IMR-90 (cell line): ENCODE measurements around the gene TRIM5. TPM values are rescaled to one million over a fixed set of nuclear protein-coding genes. Genes with fewer than 3 reads are reported as not detected.
A peak's percentile ranks its signal among the peaks of the same experiment; 100 is the strongest.

Experiments used
- ATAC-seq: fragments of 200-7000 bp; cut with Tn5 transposase; 2 replicates; pipeline ENCODE4 v1.9.1; 2020; ENCODE audit warnings: low read depth, mild to moderate bottlenecking, moderate library complexity
- BruUV-seq: library from RNA; stranded (reverse); fragments of 400-500 nt; replicated peaks from 2 replicates; lab custom pipeline; 2021; lab: Mats Ljungman, UMichigan
- CTCF ChIA-PET: fragments of 300-600 bp; formaldehyde crosslinking; extraction: SDS; loops from one replicate; lab custom pipeline; 2021; ENCODE audit warnings: antibody characterized with exemption; lab: Yijun Ruan, JAX
- POLR2A ChIA-PET: fragments of 300-600 bp; sonication (Branson Sonifier 250); formaldehyde crosslinking; loops from one replicate; lab custom pipeline; 2022; ENCODE audit warnings: antibody characterized with exemption; ENCODE audit not compliant: unreplicated experiment; lab: Charles Lee
- DNase-seq: peaks from one replicate; pipeline ENCODE4 v3.0.0; 2013
- H2AFZ ChIP-seq: replicated peaks from 2 replicates; pipeline ENCODE3; 2013; ENCODE audit warnings: low read length, mild to moderate bottlenecking; ENCODE audit not compliant: poor library complexity
- H2AK5ac ChIP-seq: 2 replicates; pipeline ENCODE4 v1.6.1; 2013; ENCODE audit warnings: low read depth, low read length, inconsistent platforms
- H2AK9ac ChIP-seq: replicated peaks from 2 replicates; pipeline ENCODE3; 2013; ENCODE audit warnings: mild to moderate bottlenecking, low read depth, low read length, moderate library complexity; ENCODE audit not compliant: poor library complexity
- H2BK120ac ChIP-seq: 2 replicates; pipeline ENCODE4 v1.6.1; 2013; ENCODE audit warnings: low read depth, low read length, inconsistent platforms
- H2BK15ac ChIP-seq: 3 replicates; pipeline ENCODE4 v1.6.1; 2013; ENCODE audit warnings: low read depth, low read length, inconsistent platforms
- H2BK20ac ChIP-seq: 2 replicates; pipeline ENCODE4 v1.6.1; 2013; ENCODE audit warnings: low read depth, mild to moderate bottlenecking, inconsistent platforms, low read length, moderate library complexity
- H2BK5ac ChIP-seq: 2 replicates; pipeline ENCODE4 v1.6.1; 2013; ENCODE audit warnings: mild to moderate bottlenecking, low read depth, low read length, inconsistent platforms; ENCODE audit not compliant: poor library complexity, severe bottlenecking
- H3K14ac ChIP-seq: replicated peaks from 2 replicates; pipeline ENCODE4 v1.6.1; 2013; ENCODE audit warnings: low read depth, low read length, inconsistent platforms
- H3K18ac ChIP-seq: 2 replicates; pipeline ENCODE4 v1.6.1; 2013; ENCODE audit warnings: low read depth, low read length, control low read depth
- H3K23ac ChIP-seq: 2 replicates; pipeline ENCODE4 v1.6.1; 2013; ENCODE audit warnings: low read depth, low read length, inconsistent platforms
- H3K27ac ChIP-seq: 2 replicates; pipeline ENCODE4 v1.5.1; 2013; ENCODE audit warnings: mild to moderate bottlenecking, control low read depth, low read length; ENCODE audit not compliant: insufficient read depth
- H3K27me3 ChIP-seq: 2 replicates; pipeline ENCODE4 v1.6.1; 2013; ENCODE audit warnings: low read length; ENCODE audit not compliant: control insufficient read depth, insufficient read depth
- H3K36me3 ChIP-seq: 2 replicates; pipeline ENCODE4 v1.6.1; 2013; ENCODE audit warnings: low read length, mixed read lengths; ENCODE audit not compliant: control insufficient read depth, insufficient read depth
- H3K4ac ChIP-seq: 2 replicates; pipeline ENCODE4 v1.6.1; 2013; ENCODE audit warnings: low read depth, low read length, inconsistent platforms
- H3K4me1 ChIP-seq: 2 replicates; pipeline ENCODE4 v1.6.1; 2013; ENCODE audit warnings: low read length, mixed read lengths; ENCODE audit not compliant: control insufficient read depth, insufficient read depth
- H3K4me2 ChIP-seq: 2 replicates; pipeline ENCODE4 v1.6.1; 2013; ENCODE audit warnings: low read depth, mild to moderate bottlenecking, control low read depth, low read length, moderate library complexity
- H3K4me3 ChIP-seq: 2 replicates; pipeline ENCODE4 v1.5.1; 2013; ENCODE audit warnings: low read depth, mild to moderate bottlenecking, control low read depth, low read length, moderate library complexity; ENCODE audit not compliant: insufficient read depth
- H3K56ac ChIP-seq: 2 replicates; pipeline ENCODE4 v1.6.1; 2013; ENCODE audit warnings: low read length, inconsistent platforms; ENCODE audit not compliant: insufficient read depth; ENCODE audit errors: extremely low read depth
- H3K79me1 ChIP-seq, 2 experiments: 2 replicates each; pipeline ENCODE4 v1.6.1; 2013; ENCODE audit warnings: low read length in 2 of 2, inconsistent platforms in 1 of 2, low read depth in 1 of 2
- H3K9ac ChIP-seq: 2 replicates; pipeline ENCODE4 v1.6.1; 2013; ENCODE audit warnings: low read depth, low read length, control low read depth
- H3K9me1 ChIP-seq: 2 replicates; pipeline ENCODE4 v1.6.1; 2013; ENCODE audit warnings: low read length, inconsistent platforms; ENCODE audit not compliant: insufficient read depth
- H3K9me3 ChIP-seq: 2 replicates; pipeline ENCODE4 v1.6.1; 2013; ENCODE audit warnings: low read length; ENCODE audit not compliant: control insufficient read depth, insufficient read depth
- H4K20me1 ChIP-seq: 2 replicates; pipeline ENCODE4 v1.6.1; 2013; ENCODE audit warnings: low read length, inconsistent platforms; ENCODE audit not compliant: insufficient read depth
- H4K5ac ChIP-seq: 2 replicates; pipeline ENCODE4 v1.6.1; 2013; ENCODE audit warnings: mild to moderate bottlenecking, low read depth, low read length, control low read depth
- H4K8ac ChIP-seq, 2 experiments: 2 replicates each; pipeline ENCODE4 v1.6.1; 2013; ENCODE audit warnings: low read depth in 2 of 2, low read length in 2 of 2, control low read depth in 1 of 2, inconsistent platforms in 1 of 2
- H4K91ac ChIP-seq: 2 replicates; pipeline ENCODE4 v1.6.1; 2013; ENCODE audit warnings: low read depth, low read length, inconsistent platforms; ENCODE audit not compliant: insufficient read depth
- BHLHE40 ChIP-seq: fragments of 150-350 bp; IDR thresholded peaks from 2 replicates; pipeline ENCODE4 v1.6.1; 2016; ENCODE audit warnings: mild to moderate bottlenecking, low read depth, low read length
- CEBPB ChIP-seq: IDR thresholded peaks from 2 replicates; pipeline ENCODE4 v1.6.1; 2012; ENCODE audit warnings: low read depth, low read length, improper control_type of control experiment
- CHD1 ChIP-seq: IDR thresholded peaks from 2 replicates; pipeline ENCODE4 v1.6.1; 2012; ENCODE audit warnings: low read depth, low read length, improper control_type of control experiment
- FOS ChIP-seq: fragments of 150-350 bp; IDR thresholded peaks from 2 replicates; pipeline ENCODE4 v1.6.1; 2016; ENCODE audit warnings: low read depth, low read length
- MAFK ChIP-seq: IDR thresholded peaks from 2 replicates; pipeline ENCODE4 v1.6.1; 2012; ENCODE audit warnings: low read depth, low read length, improper control_type of control experiment
- MAZ ChIP-seq: IDR thresholded peaks from 2 replicates; pipeline ENCODE4 v1.6.1; 2012; ENCODE audit warnings: low read depth, mild to moderate bottlenecking, low read length, improper control_type of control experiment, moderate library complexity, borderline replicate concordance
- MXI1 ChIP-seq: IDR thresholded peaks from 2 replicates; pipeline ENCODE4 v1.6.1; 2012; ENCODE audit warnings: low read depth, mild to moderate bottlenecking, low read length, moderate library complexity, borderline replicate concordance
- NFE2L2 ChIP-seq: fragments of 150-350 bp; IDR thresholded peaks from 2 replicates; pipeline ENCODE4 v1.6.1; 2016; ENCODE audit warnings: low read depth, mild to moderate bottlenecking, low read length
- POLR2A ChIP-seq: IDR thresholded peaks from 2 replicates; pipeline ENCODE4 v1.6.1; 2012; ENCODE audit warnings: mild to moderate bottlenecking, low read depth, low read length
- RCOR1 ChIP-seq: IDR thresholded peaks from 2 replicates; pipeline ENCODE4 v1.6.1; 2012; ENCODE audit warnings: mild to moderate bottlenecking, low read length, improper control_type of control experiment; ENCODE audit not compliant: insufficient replicate concordance
- RFX5 ChIP-seq: IDR thresholded peaks from 2 replicates; pipeline ENCODE4 v1.8.0; 2012; ENCODE audit warnings: low read depth, mild to moderate bottlenecking, low read length, moderate library complexity
- WGBS, 2 experiments: methylation state at CpG; one replicate each; pipeline versions ENCODE4 v1.1.5 to v1.1.7; 2013; ENCODE audit warnings: missing lambda C conversion rate in 2 of 2; ENCODE audit not compliant: insufficient read length in 1 of 2; ENCODE audit errors: extremely low coverage in 2 of 2; 5-methylcytosine and 5-hydroxymethylcytosine counted together
- dilution Hi-C: fragments of 300-500 bp; cut with HindIII; formaldehyde crosslinking; loops from one replicate; pipeline ENCODE4 v1.14.3; 2018; ENCODE audit warnings: low sequenced_read_pairs; ENCODE audit not compliant: unreplicated experiment
- in situ Hi-C: fragments of 300-500 bp; cut with MboI; formaldehyde crosslinking; loops from 3 replicates; pipeline ENCODE4 v1.14.3; 2019; ENCODE audit warnings: low sequenced_read_pairs, inconsistent platforms, mixed read lengths
- intact Hi-C: fragments of 100-400 bp; cut with micrococcal nuclease; formaldehyde crosslinking; loops from 2 replicates; pipeline ENCODE4 v1.10.0; 2022
- polyA plus RNA-seq, 3 experiments: library from polyadenylated mRNA; depleted of rRNA; stranded (reverse); fragments of >200 nt; gene quantifications; 2 replicates each; pipeline ENCODE4 v1.2.3, GENCODE V29; 2012; ENCODE audit warnings: low replicate concordance in 1 of 3
- total RNA-seq: library from RNA; depleted of rRNA; stranded (reverse); fragments of >200 nt; gene quantifications from 2 replicates; pipeline ENCODE4 v1.2.3, GENCODE V29; 2012
- TF ChIP-seq, protein P1 (sequence below): conservative IDR thresholded peaks from 2 replicates; pipeline ENCODE4 v1.5.1; 2012; ENCODE audit warnings: mild to moderate bottlenecking, low read depth, low read length, improper control_type of control experiment
- TF ChIP-seq, protein P2 (sequence below): fragments of 150-350 bp; IDR thresholded peaks from 2 replicates; pipeline ENCODE4 v1.6.1; 2016; ENCODE audit warnings: low read depth, mild to moderate bottlenecking, low read length, moderate library complexity, borderline replicate concordance
- TF ChIP-seq, protein P3 (sequence below): fragments of 150-350 bp; IDR thresholded peaks from 2 replicates; pipeline ENCODE4 v1.6.1; 2017; ENCODE audit warnings: mild to moderate bottlenecking, antibody characterized with exemption, low read length, low read depth

Gene TRIM5
- total and polyA plus RNA-seq, 2 of the 4 experiments (the other 2 are of a cell fraction), result 32.6 to 49.1 TPM

DNA sequence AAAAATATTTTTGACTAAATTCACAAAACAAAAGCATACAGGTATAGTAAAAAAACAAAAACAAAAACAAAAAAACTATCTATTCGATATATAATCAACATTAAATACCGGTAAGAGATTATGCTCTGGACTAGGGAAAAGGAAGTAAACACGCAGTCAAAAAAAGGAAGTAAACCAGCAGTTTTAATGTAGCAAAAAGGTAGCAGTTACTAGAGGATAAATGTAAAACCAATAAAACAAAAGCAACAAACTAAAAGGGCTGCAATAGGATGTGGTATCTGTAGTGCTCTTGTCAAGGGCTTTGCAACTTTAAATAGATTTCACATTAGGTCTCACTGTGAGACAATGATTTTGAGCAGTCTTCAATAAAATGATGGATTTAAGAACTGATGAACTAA is 7.1 kb upstream of the TRIM5 start:
- TF ChIP-seq RFX5, result no peak
- TF ChIP-seq NFE2L2, result no peak
- no peak for TF ChIP-seq MAZ
- TF ChIP-seq, protein P1, sequence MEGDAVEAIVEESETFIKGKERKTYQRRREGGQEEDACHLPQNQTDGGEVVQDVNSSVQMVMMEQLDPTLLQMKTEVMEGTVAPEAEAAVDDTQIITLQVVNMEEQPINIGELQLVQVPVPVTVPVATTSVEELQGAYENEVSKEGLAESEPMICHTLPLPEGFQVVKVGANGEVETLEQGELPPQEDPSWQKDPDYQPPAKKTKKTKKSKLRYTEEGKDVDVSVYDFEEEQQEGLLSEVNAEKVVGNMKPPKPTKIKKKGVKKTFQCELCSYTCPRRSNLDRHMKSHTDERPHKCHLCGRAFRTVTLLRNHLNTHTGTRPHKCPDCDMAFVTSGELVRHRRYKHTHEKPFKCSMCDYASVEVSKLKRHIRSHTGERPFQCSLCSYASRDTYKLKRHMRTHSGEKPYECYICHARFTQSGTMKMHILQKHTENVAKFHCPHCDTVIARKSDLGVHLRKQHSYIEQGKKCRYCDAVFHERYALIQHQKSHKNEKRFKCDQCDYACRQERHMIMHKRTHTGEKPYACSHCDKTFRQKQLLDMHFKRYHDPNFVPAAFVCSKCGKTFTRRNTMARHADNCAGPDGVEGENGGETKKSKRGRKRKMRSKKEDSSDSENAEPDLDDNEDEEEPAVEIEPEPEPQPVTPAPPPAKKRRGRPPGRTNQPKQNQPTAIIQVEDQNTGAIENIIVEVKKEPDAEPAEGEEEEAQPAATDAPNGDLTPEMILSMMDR, result no peak
- TF ChIP-seq MXI1, result no peak
- TF ChIP-seq CHD1, result no peak
- no peak for TF ChIP-seq POLR2A
- TF ChIP-seq BHLHE40, result no peak
- no peak for TF ChIP-seq CEBPB
- TF ChIP-seq, protein P2, sequence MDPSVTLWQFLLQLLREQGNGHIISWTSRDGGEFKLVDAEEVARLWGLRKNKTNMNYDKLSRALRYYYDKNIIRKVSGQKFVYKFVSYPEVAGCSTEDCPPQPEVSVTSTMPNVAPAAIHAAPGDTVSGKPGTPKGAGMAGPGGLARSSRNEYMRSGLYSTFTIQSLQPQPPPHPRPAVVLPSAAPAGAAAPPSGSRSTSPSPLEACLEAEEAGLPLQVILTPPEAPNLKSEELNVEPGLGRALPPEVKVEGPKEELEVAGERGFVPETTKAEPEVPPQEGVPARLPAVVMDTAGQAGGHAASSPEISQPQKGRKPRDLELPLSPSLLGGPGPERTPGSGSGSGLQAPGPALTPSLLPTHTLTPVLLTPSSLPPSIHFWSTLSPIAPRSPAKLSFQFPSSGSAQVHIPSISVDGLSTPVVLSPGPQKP, result no peak
- no peak for TF ChIP-seq RCOR1
- no peak for TF ChIP-seq MAFK
- TF ChIP-seq FOS, result no peak
- TF ChIP-seq, protein P3, sequence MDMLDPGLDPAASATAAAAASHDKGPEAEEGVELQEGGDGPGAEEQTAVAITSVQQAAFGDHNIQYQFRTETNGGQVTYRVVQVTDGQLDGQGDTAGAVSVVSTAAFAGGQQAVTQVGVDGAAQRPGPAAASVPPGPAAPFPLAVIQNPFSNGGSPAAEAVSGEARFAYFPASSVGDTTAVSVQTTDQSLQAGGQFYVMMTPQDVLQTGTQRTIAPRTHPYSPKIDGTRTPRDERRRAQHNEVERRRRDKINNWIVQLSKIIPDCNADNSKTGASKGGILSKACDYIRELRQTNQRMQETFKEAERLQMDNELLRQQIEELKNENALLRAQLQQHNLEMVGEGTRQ, result no peak
- Histone ChIP-seq H4K5ac (no peak overlapping the region), H3K4ac (no peak overlapping the region), H2BK120ac (no peak overlapping the region), H2BK15ac (no peak overlapping the region), H3K14ac (no peak overlapping the region), H3K9ac (no peak overlapping the region), H3K56ac (no peak overlapping the region), H2AFZ (no peak overlapping the region), H4K20me1 (no peaks in the 10 kb centered on the region), H4K8ac (no peak overlapping the region), H2BK20ac (no peak overlapping the region), H4K91ac (no peak overlapping the region), H3K79me1 (peaks cover 13 to 25% of the 10 kb centered on the region in 2 experiments), H2BK5ac (no peak overlapping the region), H3K27me3 (no peaks in the 10 kb centered on the region), H3K9me1 (peaks cover 4% of the 10 kb centered on the region), H2AK9ac (no peak overlapping the region), H3K4me2 (peak overlapping the region; percentile 16; the same call in 1 of the 2 replicates), H3K9me3 (no peaks in the 10 kb centered on the region), H2AK5ac (no peak overlapping the region), H3K23ac (no peak overlapping the region), H3K18ac (no peak overlapping the region), H3K4me3 (no peak overlapping the region), H3K4me1 (peaks cover 5% of the 10 kb centered on the region), H3K36me3 (peaks cover 8% of the 10 kb centered on the region), H3K27ac (no peak overlapping the region)
- dilution Hi-C loops (no loop called here), intact Hi-C loops (no loop called here), in situ Hi-C loops (loop anchor here (25.0 kb wide), 1 partner anchor 670 kb away; no protein-coding TSS in a partner anchor)
- DNase-seq, result no peak
- no CpG with 5 or more reads among the region's 3 CpGs for WGBS, 2 experiments
- ChIA-PET POLR2A (no interaction called here), CTCF (no interaction called here)
- no peak for ATAC-seq
- BruUV-seq, result no TSS peak
